Naive B cell (primary cell): ENCODE results near the gene NALCN. TPM values are rescaled to one million over a fixed set of nuclear protein-coding genes. Genes with fewer than 3 reads are reported as not detected.

Source experiments
- ATAC-seq, 2 donors: fragments of 150-1000 bp; cut with Tn5 transposase; 2 replicates each; pipeline ENCODE4 v1.10.0; 2021; ENCODE audit warnings: low read depth in 2 of 2, mild to moderate bottlenecking in 2 of 2, moderate library complexity in 2 of 2
- DNase-seq: peaks from one replicate; pipeline ENCODE4 v3.0.0; 2022
- H3K27ac Mint-ChIP-seq, 6 donors: one replicate each; pipeline ENCODE4 v1.8.0; 2020 to 2022; ENCODE audit warnings: mild to moderate bottlenecking in 6 of 6, mixed read lengths in 6 of 6, moderate library complexity in 5 of 6, inconsistent platforms in 2 of 6
- H3K27me3 Mint-ChIP-seq, 3 donors: one replicate each; pipeline ENCODE4 v1.8.0; 2021 to 2022; ENCODE audit warnings: mixed read lengths in 3 of 3, mild to moderate bottlenecking in 1 of 3
- H3K36me3 Mint-ChIP-seq, 2 donors: one replicate each; pipeline ENCODE4 v1.8.0; 2020 to 2022; ENCODE audit warnings: mixed read lengths in 2 of 2, inconsistent platforms in 1 of 2, mild to moderate bottlenecking in 1 of 2
- H3K4me1 Mint-ChIP-seq, 3 donors: one replicate each; pipeline ENCODE4 v1.8.0; 2020 to 2022; ENCODE audit warnings: mixed read lengths in 3 of 3, inconsistent platforms in 1 of 3, mild to moderate bottlenecking in 1 of 3, moderate library complexity in 1 of 3
- H3K4me3 Mint-ChIP-seq, 8 donors: one replicate each; pipeline ENCODE4 v1.8.0; 2020 to 2022; ENCODE audit warnings: mild to moderate bottlenecking in 8 of 8, mixed read lengths in 8 of 8, moderate library complexity in 8 of 8, inconsistent platforms in 2 of 8
- H3K9me3 Mint-ChIP-seq, 7 donors: one replicate each; pipeline ENCODE4 v1.8.0; 2020 to 2022; ENCODE audit warnings: mixed read lengths in 7 of 7, mild to moderate bottlenecking in 5 of 7, inconsistent platforms in 2 of 7, moderate library complexity in 1 of 7
- polyA plus RNA-seq, 6 donors: library from polyadenylated mRNA; unstranded; fragments of 300-500 nt; fragmentation: Illumina TruSeq; gene quantifications; one replicate each; pipeline ENCODE4 v1.2.3, GENCODE V29; 2021; ENCODE audit warnings: low read depth in 6 of 6

The NALCN gene
- not detected for polyA plus RNA-seq

GRCh38 chr13:101416181-101417042 is at the start of gene NALCN:
Gene NALCN (minus strand): TSS chr13:101416508. CDS start chr13:101399126, 17,382 bp downstream.
- peaks cover 0 to 4% (median 0%) of the 10 kb centered on the region in 7 donors for H3K9me3 Mint-ChIP-seq
- H3K27ac Mint-ChIP-seq: no peak within 1 kb of the TSS
- H3K36me3 Mint-ChIP-seq: no peaks in the 10 kb centered on the region
- H3K27me3 Mint-ChIP-seq: peaks cover 17 to 42% (median 40%) of the 10 kb centered on the region in 3 donors
- ATAC-seq (no peak), DNase-seq (no peak)
- peak within 1 kb of the TSS in 5 of 8 donors; percentile 16 to 73 (median 23) for H3K4me3 Mint-ChIP-seq
- peaks cover 0 to 4% (median 0%) of the 10 kb centered on the region in 3 donors for H3K4me1 Mint-ChIP-seq

- H3K4me3 Mint-ChIP-seq: no peak overlapping the region
- DNase-seq (no peak), ATAC-seq (no peak)
- no peaks in the 10 kb centered on the region for H3K4me1 Mint-ChIP-seq
- no peaks in the 10 kb centered on the region for H3K27me3 Mint-ChIP-seq
- H3K9me3 Mint-ChIP-seq: peaks cover 0 to 5% (median 0%) of the 10 kb centered on the region in 7 donors
- H3K36me3 Mint-ChIP-seq: no peaks in the 10 kb centered on the region
- H3K27ac Mint-ChIP-seq: no peak overlapping the region
These were observed 49.6 kb upstream of the NALCN start for GRCh38 chr13:101465877-101466276.

DNA sequence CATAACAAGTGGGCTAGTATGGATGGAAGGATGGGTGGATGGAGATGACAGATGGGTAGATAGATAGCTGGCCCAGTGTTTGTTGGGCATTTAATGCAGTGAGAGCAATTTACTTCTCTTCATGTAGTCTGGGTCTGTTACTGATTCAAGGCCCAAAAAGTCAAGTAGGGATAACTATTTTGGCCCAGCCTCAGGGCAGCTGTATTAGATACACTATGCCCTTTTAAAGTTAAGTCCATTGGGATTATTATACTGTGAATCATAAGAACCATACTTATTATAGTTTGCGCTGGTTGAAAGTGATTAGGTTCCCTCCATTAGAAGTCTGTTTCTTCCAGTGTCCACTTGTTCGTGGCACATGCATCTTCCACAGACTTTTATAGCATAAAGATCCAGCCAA is 40.9 kb upstream of the NALCN start:
- H3K36me3 Mint-ChIP-seq: no peaks in the 10 kb centered on the region
- H3K9me3 Mint-ChIP-seq: peaks cover 0 to 10% (median 0%) of the 10 kb centered on the region in 7 donors
- no peak overlapping the region for H3K4me3 Mint-ChIP-seq
- H3K4me1 Mint-ChIP-seq: no peaks in the 10 kb centered on the region
- no peak for ATAC-seq
- no peak overlapping the region for H3K27ac Mint-ChIP-seq
- peaks cover 12 to 20% (median 19%) of the 10 kb centered on the region in 3 donors for H3K27me3 Mint-ChIP-seq
- no peak for DNase-seq

DNA sequence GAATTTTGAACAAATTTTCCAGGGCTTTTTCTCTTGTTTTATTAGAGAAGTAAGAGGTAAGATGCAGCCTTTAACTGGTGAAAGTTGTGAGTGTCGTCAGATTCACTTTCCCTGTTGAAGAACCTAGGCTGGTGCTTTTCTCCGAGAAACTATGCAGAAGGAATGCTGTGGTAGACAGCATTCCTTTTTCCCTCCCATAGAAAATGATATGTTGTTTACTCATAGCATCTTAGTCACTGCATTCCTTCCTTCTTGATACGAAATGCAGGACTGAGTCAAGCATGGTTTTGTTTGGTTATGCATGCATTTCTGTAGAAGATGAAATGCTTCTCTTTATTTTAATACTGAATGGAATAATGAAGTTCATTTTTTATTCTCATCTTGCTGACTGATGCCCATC is 39.6 kb upstream of the NALCN start:
- DNase-seq: no peak
- Mint-ChIP-seq H3K4me1 (no peaks in the 10 kb centered on the region), H3K27me3 (peaks cover 12 to 26% (median 19%) of the 10 kb centered on the region in 3 donors), H3K27ac (no peak overlapping the region), H3K36me3 (no peaks in the 10 kb centered on the region), H3K4me3 (no peak overlapping the region), H3K9me3 (peaks cover 0 to 10% (median 0%) of the 10 kb centered on the region in 7 donors)
- no peak for ATAC-seq

DNA sequence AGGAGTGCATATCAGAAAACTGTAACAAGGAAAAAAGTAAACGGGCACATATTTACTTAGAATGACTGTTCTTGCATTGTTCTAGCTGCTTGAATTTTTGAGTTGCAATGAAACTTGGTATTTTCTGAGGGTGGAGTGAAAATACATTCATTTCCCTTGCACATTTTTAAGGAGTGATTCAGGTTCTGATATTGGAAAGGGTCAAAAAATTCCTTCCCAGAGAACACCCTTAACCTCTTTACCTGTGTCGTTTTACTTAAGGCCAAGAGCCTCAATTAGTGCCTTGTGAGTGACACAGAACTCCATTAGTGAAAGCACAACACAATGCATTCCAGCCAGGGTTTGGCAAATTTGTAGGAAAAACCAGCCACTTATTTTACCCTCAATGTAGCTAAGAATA is 38.5 kb upstream of the NALCN start:
- Mint-ChIP-seq H3K9me3 (peaks cover 0 to 10% (median 0%) of the 10 kb centered on the region in 7 donors), H3K36me3 (no peaks in the 10 kb centered on the region), H3K27ac (no peak overlapping the region), H3K4me3 (no peak overlapping the region), H3K27me3 (peaks cover 12 to 26% (median 19%) of the 10 kb centered on the region in 3 donors), H3K4me1 (no peaks in the 10 kb centered on the region)
- ATAC-seq (no peak), DNase-seq (no peak)

DNA sequence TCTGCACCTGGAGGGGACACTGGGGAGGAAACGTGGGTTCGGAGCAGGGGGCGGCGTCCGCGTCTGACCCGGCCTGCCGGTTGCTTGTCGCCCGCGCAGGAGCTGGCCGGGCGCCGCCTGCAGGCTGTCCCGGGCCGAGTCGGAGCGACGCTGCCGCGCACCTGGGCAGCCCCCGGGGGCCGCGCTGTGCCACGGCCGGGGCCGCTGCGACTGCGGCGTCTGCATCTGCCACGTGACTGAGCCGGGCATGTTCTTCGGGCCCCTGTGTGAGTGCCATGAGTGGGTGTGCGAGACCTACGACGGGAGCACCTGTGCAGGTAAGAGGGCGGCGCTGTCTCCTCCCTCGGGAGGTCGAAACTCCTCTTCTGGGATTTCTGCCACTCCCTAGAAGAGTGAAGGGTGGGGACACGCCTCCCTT is 37.5 kb upstream of the NALCN start:
- H3K4me1 Mint-ChIP-seq: no peaks in the 10 kb centered on the region
- H3K27ac Mint-ChIP-seq: no peak overlapping the region
- peaks cover 12 to 26% (median 19%) of the 10 kb centered on the region in 3 donors for H3K27me3 Mint-ChIP-seq
- no peaks in the 10 kb centered on the region for H3K36me3 Mint-ChIP-seq
- H3K9me3 Mint-ChIP-seq: peaks cover 0 to 10% (median 0%) of the 10 kb centered on the region in 7 donors
- ATAC-seq (no peak), DNase-seq (no peak)
- H3K4me3 Mint-ChIP-seq: peak overlapping the region in 2 of 8 donors; percentile 7 to 15

- H3K9me3 Mint-ChIP-seq: peaks cover 0 to 10% (median 0%) of the 10 kb centered on the region in 7 donors
- no peak for ATAC-seq
These were observed 36.5 kb upstream of the NALCN start, which contains the start of gene ITGBL1 for GRCh38 chr13:101452519-101453485. Gene ITGBL1 (plus strand): TSS chr13:101452675. CDS start chr13:101452834, 159 bp downstream.

GRCh38 chr13:101451641-101452040 is 35.3 kb upstream of the NALCN start:
- no peaks in the 10 kb centered on the region for H3K4me1 Mint-ChIP-seq
- H3K27ac Mint-ChIP-seq: no peak overlapping the region
- peaks cover 0 to 10% (median 0%) of the 10 kb centered on the region in 7 donors for H3K9me3 Mint-ChIP-seq
- peaks cover 12 to 26% (median 19%) of the 10 kb centered on the region in 3 donors for H3K27me3 Mint-ChIP-seq
- no peaks in the 10 kb centered on the region for H3K36me3 Mint-ChIP-seq
- DNase-seq (no peak), ATAC-seq (no peak)
- no peak overlapping the region for H3K4me3 Mint-ChIP-seq

More at GRCh38 chr13:101452519-101453485, 36.5 kb upstream of the NALCN start, which contains the start of gene ITGBL1:
- Mint-ChIP-seq H3K36me3 (no peaks in the 10 kb centered on the region), H3K27me3 (peaks cover 12 to 26% (median 19%) of the 10 kb centered on the region in 3 donors), H3K4me1 (no peaks in the 10 kb centered on the region), H3K27ac (no peak within 1 kb of the TSS), H3K4me3 (peak within 1 kb of the TSS in 2 of 8 donors; percentile 7 to 15)
- no peak for DNase-seq

DNA sequence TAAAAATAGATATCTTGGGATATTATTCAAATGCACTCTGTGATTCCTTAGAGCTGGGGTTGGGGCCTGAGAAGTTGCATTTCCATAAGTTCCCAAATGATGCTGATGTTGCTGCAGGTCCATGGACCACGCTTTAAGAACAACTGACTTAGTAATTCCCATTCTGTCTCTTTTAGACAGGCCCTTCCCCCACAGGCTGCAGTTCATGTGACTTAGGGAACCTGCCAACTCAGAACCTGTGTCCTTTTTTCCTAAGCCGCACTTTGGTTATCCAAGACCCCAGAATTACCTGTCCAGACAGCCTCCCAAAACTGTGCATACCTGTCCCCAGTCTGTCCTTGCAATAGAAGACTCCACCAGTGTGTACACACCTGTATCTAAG is 34.4 kb upstream of the NALCN start:
- H3K36me3 Mint-ChIP-seq: no peaks in the 10 kb centered on the region
- no peak overlapping the region for H3K27ac Mint-ChIP-seq
- no peak overlapping the region for H3K4me3 Mint-ChIP-seq
- ATAC-seq: no peak
- no peaks in the 10 kb centered on the region for H3K4me1 Mint-ChIP-seq
- DNase-seq: no peak
- peaks cover 0 to 10% (median 0%) of the 10 kb centered on the region in 7 donors for H3K9me3 Mint-ChIP-seq
- peaks cover 12 to 26% (median 19%) of the 10 kb centered on the region in 3 donors for H3K27me3 Mint-ChIP-seq

DNA sequence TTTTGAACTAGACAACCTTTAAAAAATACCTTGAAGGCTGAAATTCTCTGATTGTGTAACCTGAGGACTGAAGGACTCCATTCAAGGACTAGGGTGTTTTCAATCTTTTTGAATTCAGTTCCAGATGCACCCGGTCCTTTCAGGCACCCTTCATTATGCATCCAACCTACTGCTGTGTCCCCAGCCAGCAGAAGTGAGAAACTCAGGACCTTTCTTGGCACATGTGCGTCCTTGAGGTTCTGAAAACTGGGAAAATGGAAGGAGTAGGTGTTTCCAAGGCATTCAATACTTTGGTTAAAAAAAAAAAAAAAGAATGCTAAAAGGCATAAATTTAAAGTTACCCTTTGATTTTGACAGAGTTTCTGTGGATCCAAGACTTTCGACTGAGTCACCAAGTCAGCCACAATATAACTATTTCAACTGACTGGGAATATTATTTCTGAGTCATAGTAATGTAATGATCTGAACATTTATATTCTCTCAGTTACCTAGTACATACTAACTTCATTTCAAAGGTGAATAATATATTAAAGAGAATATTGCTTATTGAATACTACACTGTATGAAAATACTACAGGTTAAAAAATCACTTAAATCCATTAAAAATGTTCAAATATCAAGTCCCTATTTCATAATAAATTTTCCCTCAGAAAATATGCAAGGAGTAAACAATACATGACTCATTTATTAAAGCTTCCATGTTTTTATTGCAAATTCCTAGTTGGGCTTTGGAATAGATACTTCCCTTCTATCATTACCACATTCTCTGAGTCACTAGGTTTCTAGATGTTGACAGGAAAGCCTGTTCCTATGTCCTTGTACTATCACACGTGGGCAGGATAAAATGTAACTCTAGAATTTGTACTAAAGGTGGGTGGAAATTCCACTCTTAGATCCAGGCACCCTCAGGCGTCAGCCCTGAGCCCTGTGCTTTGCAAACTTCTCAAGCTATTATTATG is 33.8 kb upstream of the NALCN start:
- ATAC-seq (no peak), DNase-seq (no peak)
- Mint-ChIP-seq H3K4me1 (no peaks in the 10 kb centered on the region), H3K4me3 (no peak overlapping the region), H3K27me3 (peaks cover 12 to 25% (median 19%) of the 10 kb centered on the region in 3 donors), H3K36me3 (no peaks in the 10 kb centered on the region), H3K9me3 (peaks cover 0 to 10% (median 0%) of the 10 kb centered on the region in 7 donors), H3K27ac (no peak overlapping the region)

DNA sequence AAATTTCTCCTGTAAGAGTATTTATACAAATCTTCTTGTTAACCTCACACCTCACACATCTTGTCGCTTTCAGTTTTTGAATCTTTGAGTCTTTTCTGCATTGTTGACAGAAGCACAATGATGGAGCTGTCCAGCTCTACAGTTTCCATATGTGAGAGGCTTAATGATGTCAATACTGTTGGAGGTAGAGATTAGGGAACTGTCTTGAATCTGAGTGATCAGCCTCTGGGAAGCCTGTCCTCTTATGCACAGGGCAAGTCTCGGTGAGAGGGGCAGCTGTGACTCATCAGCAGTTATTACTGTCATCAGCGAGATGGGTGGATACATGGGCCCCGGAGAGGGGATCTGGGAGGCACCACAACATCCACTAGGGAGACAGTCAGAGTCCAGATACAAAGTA is 31.5 kb upstream of the NALCN start:
- no peak overlapping the region for H3K27ac Mint-ChIP-seq
- peaks cover 0 to 12% (median 4%) of the 10 kb centered on the region in 3 donors for H3K27me3 Mint-ChIP-seq
- no peaks in the 10 kb centered on the region for H3K9me3 Mint-ChIP-seq
- no peak overlapping the region for H3K4me3 Mint-ChIP-seq
- no peaks in the 10 kb centered on the region for H3K36me3 Mint-ChIP-seq
- DNase-seq (no peak), ATAC-seq (no peak)
- H3K4me1 Mint-ChIP-seq: no peaks in the 10 kb centered on the region

GRCh38 chr13:101434486-101434885 is 18.2 kb upstream of the NALCN start:
- no peak for ATAC-seq
- H3K9me3 Mint-ChIP-seq: peaks cover 0 to 4% (median 0%) of the 10 kb centered on the region in 7 donors
- H3K4me1 Mint-ChIP-seq: no peaks in the 10 kb centered on the region
- no peak overlapping the region for H3K27ac Mint-ChIP-seq
- no peak for DNase-seq
- H3K27me3 Mint-ChIP-seq: peaks cover 6 to 8% (median 7%) of the 10 kb centered on the region in 3 donors
- no peaks in the 10 kb centered on the region for H3K36me3 Mint-ChIP-seq
- no peak overlapping the region for H3K4me3 Mint-ChIP-seq
